NT2/D1 (cell line): ENCODE results near the gene SPOCD1.

Experiments used
- DNase-seq: peaks from one replicate; pipeline ENCODE4 v3.0.0-alpha.2; 2011; ENCODE audit warnings: low read depth, low spot score
- H3K27me3 ChIP-seq: 2 replicates; pipeline ENCODE4 v1.6.0; 2011; ENCODE audit warnings: mild to moderate bottlenecking; ENCODE audit not compliant: insufficient read length, insufficient read depth
- H3K36me3 ChIP-seq: 2 replicates; pipeline ENCODE4 v1.6.1; 2011; ENCODE audit warnings: mild to moderate bottlenecking, low read length, mixed read lengths; ENCODE audit not compliant: insufficient read depth, insufficient read length
- H3K4me1 ChIP-seq: 2 replicates; pipeline ENCODE4 v1.5.1; 2011; ENCODE audit not compliant: insufficient read depth, insufficient read length
- H3K4me3 ChIP-seq: 2 replicates; pipeline ENCODE4 v1.5.1; 2011; ENCODE audit warnings: low read depth; ENCODE audit not compliant: insufficient read length
- H3K9ac ChIP-seq: 2 replicates; pipeline ENCODE4 v1.6.0; 2011; ENCODE audit warnings: low read depth; ENCODE audit not compliant: insufficient read length
- H3K9me3 ChIP-seq: 2 replicates; pipeline ENCODE4 v1.5.1; 2011; ENCODE audit warnings: mild to moderate bottlenecking, low read length; ENCODE audit not compliant: insufficient read depth
- ZNF274 ChIP-seq: IDR thresholded peaks from 2 replicates; pipeline ENCODE4 v1.6.1; 2011; ENCODE audit warnings: mild to moderate bottlenecking, low read depth, low read length

SPOCD1 gene

GRCh38 chr1:31742462-31743212, 73.2 kb downstream of the SPOCD1 start:
- H3K36me3 ChIP-seq = peaks cover 49% of the 10 kb centered on the region
- H3K27me3 ChIP-seq = no peaks in the 10 kb centered on the region
- no peak for TF ChIP-seq ZNF274
- no peak overlapping the region for H3K4me3 ChIP-seq
- H3K9ac ChIP-seq = no peak overlapping the region
- H3K9me3 ChIP-seq = no peaks in the 10 kb centered on the region
- peaks cover 55% of the 10 kb centered on the region for H3K4me1 ChIP-seq
- DNase-seq = no peak
